ENCODE results near the gene ZNF414.

GRCh38 chr19:8481616-8482015 lies 32.4 kb downstream of the ZNF414 start:
- TF ChIP-seq EZH2 (IDR thresholded peaks at IDR 0.05; ENCODE audit: insufficient read depth, poor library complexity, severe bottlenecking) (no peak), EZH2phosphoT487 (IDR thresholded peaks at IDR 0.05; ENCODE audit: insufficient read depth, low read depth) (no peak)
